NB4 (cell line): ENCODE data around the gene ZNHIT3.

ENCODE experiments used
- DNase-seq: peaks from one replicate; pipeline ENCODE4 v3.0.0; 2010; ENCODE audit warnings: low read depth
- H3K4me3 ChIP-seq: one replicate; pipeline ENCODE4 v1.5.1; 2011; ENCODE audit warnings: mild to moderate bottlenecking, low read depth, low read length, moderate library complexity
- CTCF ChIP-seq: IDR thresholded peaks from one replicate; pipeline ENCODE4 v1.5.1; 2012; ENCODE audit warnings: low read depth, low read length
- MAX ChIP-seq: IDR thresholded peaks from 2 replicates; pipeline ENCODE4 v1.6.1; 2011; ENCODE audit warnings: low read depth, low read length
- MYC ChIP-seq: IDR thresholded peaks from 2 replicates; pipeline ENCODE4 v1.6.1; 2011; ENCODE audit warnings: low read depth, low read length
- POLR2A ChIP-seq: IDR thresholded peaks from 2 replicates; pipeline ENCODE4 v1.6.1; 2011; ENCODE audit warnings: mild to moderate bottlenecking; ENCODE audit not compliant: insufficient read length; ENCODE audit errors: extremely low read depth

Gene ZNHIT3

GRCh38 chr17:36529121-36529520 lies 42.6 kb downstream of the ZNHIT3 start:
- TF ChIP-seq POLR2A (no peak), MAX (no peak), MYC (no peak), CTCF (no peak)
- H3K4me3 ChIP-seq = no peak overlapping the region
- DNase-seq = peak; percentile 36

GRCh38 chr17:36532435-36532975 lies 46.0 kb downstream of the ZNHIT3 start:
- H3K4me3 ChIP-seq = no peak overlapping the region
- no peak for DNase-seq
- TF ChIP-seq CTCF (no peak), POLR2A (no peak), MYC (no peak), MAX (no peak)

GRCh38 chr17:36533935-36534839 lies 47.7 kb downstream of the ZNHIT3 start:
- peak; percentile 81 for DNase-seq
- peak overlapping the region; percentile 93 for H3K4me3 ChIP-seq
- TF ChIP-seq CTCF (peak; percentile 67), POLR2A (no peak)

GRCh38 chr17:36534840-36535668 lies 48.6 kb downstream of the ZNHIT3 start, which contains the start of the genes MYO19 and PIGW:
MYO19 (minus strand) TSS chr17:36534868; CDS start chr17:36532538, 2,330 bp downstream.
PIGW (plus strand) TSS chr17:36534987; CDS start chr17:36537102, 2,115 bp downstream.
- TF ChIP-seq MYC = peak; percentile 98
- peak; percentile 4 for TF ChIP-seq CTCF
- TF ChIP-seq POLR2A = peak; percentile 93
- peak; percentile 98 for TF ChIP-seq MAX
- peak within 1 kb of the TSS; percentile 93 for H3K4me3 ChIP-seq
- DNase-seq = peak; percentile 97

- no peak for DNase-seq
- peak overlapping the region; percentile 93 for H3K4me3 ChIP-seq
- no peak for TF ChIP-seq MYC
Measured at GRCh38 chr17:36535669-36536081, 49.2 kb downstream of the ZNHIT3 start.

- TF ChIP-seq MYC = no peak
- TF ChIP-seq CTCF = no peak
- no peak for TF ChIP-seq MAX
- no peak for TF ChIP-seq POLR2A
- no peak overlapping the region for H3K4me3 ChIP-seq
- no peak for DNase-seq
Measured at GRCh38 chr17:36540696-36541095, 54.2 kb downstream of the ZNHIT3 start.
